GM12878 (cell line): ENCODE results near the gene RIMS3. TPM values are rescaled to one million over a fixed set of nuclear protein-coding genes. Genes with fewer than 3 reads are reported as not detected.

Source experiments
- ATAC-seq: fragments of 200-7000 bp; cut with Tn5 transposase; 3 replicates; pipeline ENCODE4 v1.9.1; 2020; ENCODE audit warnings: mild to moderate bottlenecking, moderate library complexity
- BruUV-seq: library from RNA; stranded (reverse); fragments of 400-500 nt; replicated peaks from 2 replicates; lab custom pipeline; 2021; lab: Mats Ljungman, UMichigan
- CTCF ChIA-PET: fragments of 300-600 bp; sonication (Branson Sonifier 250); formaldehyde crosslinking; extraction: SDS; loops from one replicate; lab custom pipeline; 2021; ENCODE audit warnings: inconsistent platforms; lab: Yijun Ruan, JAX
- POLR2A ChIA-PET: fragments of 350-600 bp; formaldehyde crosslinking; extraction: SDS; loops from one replicate; lab custom pipeline; 2021; ENCODE audit warnings: inconsistent platforms; lab: Charles Lee
- RAD21 ChIA-PET: fragments of 300-600 bp; sonication (Branson Sonifier 250); formaldehyde crosslinking; loops from one replicate; lab custom pipeline; 2023; ENCODE audit warnings: antibody characterized with exemption; ENCODE audit not compliant: unreplicated experiment; lab: Charles Lee
- SMC1A ChIA-PET: fragments of 300-600 bp; sonication (Branson Sonifier 250); formaldehyde crosslinking; loops from one replicate; lab custom pipeline; 2023; ENCODE audit not compliant: unreplicated experiment, uncharacterized antibody; lab: Charles Lee
- DNase-seq: peaks from one replicate; pipeline ENCODE4 v3.0.0-alpha.2; 2011; ENCODE audit warnings: low read depth, low spot score
- FAIRE-seq: peaks from 3 replicates; lab custom pipeline; 2011; peaks lifted over from hg19 to GRCh38; lab: Jason Lieb, UNC
- H2AFZ ChIP-seq: 2 replicates; pipeline ENCODE4 v1.6.0; 2011; ENCODE audit warnings: low read depth, low read length, control low read depth; ENCODE audit not compliant: control insufficient read depth
- H3K27ac ChIP-seq: 2 replicates; pipeline ENCODE4 v1.5.1; 2011; ENCODE audit warnings: control low read depth; ENCODE audit not compliant: control insufficient read depth, insufficient read depth
- H3K27me3 ChIP-seq, 2 experiments: replicated peaks in 1 of 2; 2 replicates each; pipeline versions ENCODE4 v1.6.0 to v1.6.1; 2011; ENCODE audit warnings: low read length in 1 of 2; ENCODE audit not compliant: control insufficient read depth in 2 of 2, insufficient read depth in 2 of 2
- H3K36me3 ChIP-seq, 2 experiments: 2 replicates each; pipeline ENCODE4 v1.5.1; 2011; ENCODE audit warnings: low read length in 1 of 2; ENCODE audit not compliant: control insufficient read depth in 2 of 2, insufficient read depth in 2 of 2
- H3K4me1 ChIP-seq: 2 replicates; pipeline ENCODE4 v1.6.1; 2011; ENCODE audit warnings: mild to moderate bottlenecking, low read length, moderate library complexity, mixed read lengths; ENCODE audit not compliant: control insufficient read depth, insufficient read depth
- H3K4me2 ChIP-seq: 2 replicates; pipeline ENCODE4 v1.6.0; 2011; ENCODE audit warnings: control low read depth; ENCODE audit not compliant: control insufficient read depth, insufficient read depth
- H3K4me3 ChIP-seq: fragments of 200-600 bp; sonication (generic); 2 replicates; pipeline ENCODE4 v1.5.1; 2016
- H3K79me2 ChIP-seq: 2 replicates; pipeline ENCODE4 v1.6.0; 2011; ENCODE audit warnings: low read length; ENCODE audit not compliant: control insufficient read depth, insufficient read depth
- H3K9ac ChIP-seq: 2 replicates; pipeline ENCODE4 v1.8.0; 2011; ENCODE audit warnings: low read length, control low read depth, mixed read lengths; ENCODE audit not compliant: control insufficient read depth, insufficient read depth
- H3K9me3 ChIP-seq: replicated peaks from 3 replicates; pipeline ENCODE4 v1.5.1; 2011; ENCODE audit warnings: mild to moderate bottlenecking, low read length; ENCODE audit not compliant: control insufficient read depth, insufficient read depth
- H4K20me1 ChIP-seq: 2 replicates; pipeline ENCODE4 v1.6.0; 2011; ENCODE audit not compliant: control insufficient read depth, insufficient read depth
- ATF2 ChIP-seq: IDR thresholded peaks from 2 replicates; pipeline ENCODE4 v1.6.1; 2012; ENCODE audit warnings: low read length, inconsistent platforms
- BCL3 ChIP-seq: IDR thresholded peaks from 2 replicates; pipeline ENCODE4 v1.6.1; 2011; ENCODE audit warnings: borderline replicate concordance, low read depth, mild to moderate bottlenecking, moderate library complexity, low read length; ENCODE audit not compliant: insufficient read depth, poor library complexity, severe bottlenecking
- BRCA1 ChIP-seq: IDR thresholded peaks from 2 replicates; pipeline ENCODE4 v1.6.1; 2011; ENCODE audit warnings: low read depth, low read length, improper control_type of control experiment
- CEBPZ ChIP-seq: fragments of 150-350 bp; IDR thresholded peaks from 2 replicates; pipeline ENCODE4 v1.6.1; 2016; ENCODE audit warnings: low read depth, low read length
- CHD2 ChIP-seq: IDR thresholded peaks from 2 replicates; pipeline ENCODE4 v1.6.1; 2011; ENCODE audit warnings: low read depth, low read length, improper control_type of control experiment, borderline replicate concordance
- HDAC6 ChIP-seq: fragments of 200-600 bp; sonication (generic); IDR thresholded peaks from one replicate; pipeline ENCODE4 v1.8.0; 2017; ENCODE audit warnings: antibody characterized with exemption; ENCODE audit not compliant: unreplicated experiment
- IKZF1 ChIP-seq: fragments of 450-650 bp; conservative IDR thresholded peaks from 2 replicates; pipeline ENCODE4 v1.6.1; 2017; ENCODE audit warnings: antibody characterized with exemption, mild to moderate bottlenecking
- NFYB ChIP-seq: IDR thresholded peaks from 2 replicates; pipeline ENCODE4 v1.6.1; 2011; ENCODE audit warnings: low read depth, mild to moderate bottlenecking, low read length, improper control_type of control experiment, moderate library complexity; ENCODE audit not compliant: insufficient read depth
- REST ChIP-seq: IDR thresholded peaks from 2 replicates; pipeline ENCODE4 v1.6.1; 2012; ENCODE audit warnings: mild to moderate bottlenecking, low read depth, low read length
- SIN3A ChIP-seq: IDR thresholded peaks from 2 replicates; pipeline ENCODE4 v1.6.1; 2012; ENCODE audit warnings: low read depth, low read length, improper control_type of control experiment
- SRF ChIP-seq, 2 experiments: IDR thresholded peaks; 2 replicates each; pipeline ENCODE4 v1.6.1; 2011; ENCODE audit warnings: low read depth in 2 of 2, low read length in 2 of 2, mild to moderate bottlenecking in 1 of 2, moderate library complexity in 1 of 2
- USF1 ChIP-seq: IDR thresholded peaks from 2 replicates; pipeline ENCODE4 v1.6.1; 2011; ENCODE audit warnings: borderline replicate concordance, low read depth, mild to moderate bottlenecking, moderate library complexity, mixed read lengths, low read length; ENCODE audit not compliant: insufficient read depth; ENCODE audit errors: extremely low read length
- YBX1 ChIP-seq: fragments of 450-650 bp; IDR thresholded peaks from 2 replicates; pipeline ENCODE4 v1.6.1; 2016; ENCODE audit warnings: antibody characterized with exemption
- WGBS: methylation state at CpG from one replicate; pipeline ENCODE4 v1.1.6; 2016; ENCODE audit warnings: low lambda C conversion rate; ENCODE audit not compliant: insufficient replicate concordance, insufficient coverage; ENCODE audit errors: missing lambda C conversion rate; 5-methylcytosine and 5-hydroxymethylcytosine counted together
- in situ Hi-C: fragments of 300-500 bp; cut with MboI; formaldehyde crosslinking; loops from 9 replicates; pipeline ENCODE4 v1.14.3; 2018; ENCODE audit warnings: mixed read lengths
- intact Hi-C: fragments of 100-400 bp; cut with micrococcal nuclease; formaldehyde crosslinking; loops from one replicate; pipeline ENCODE4 v1.14.2; 2022; ENCODE audit not compliant: unreplicated experiment
- polyA plus RNA-seq, 11 experiments: library from polyadenylated mRNA; depleted of rRNA in 4 of 11; unstranded in 6 of 11; stranded (reverse) in 5 of 11; fragments of >200 nt; fragmentation: Nextera tagmentation in 4 of 11; fragmentation: Illumina TruSeq in 1 of 11; extraction: Ambion mirVana in 4 of 11; extraction: Trizol in 1 of 11; gene quantifications; 1 replicate in 1 of 11; 2 replicates in 10 of 11; pipeline versions ENCODE4 v1.2.1 to v1.2.3, GENCODE V29; 2011 to 2016; ENCODE audit warnings: inconsistent platforms in 2 of 11, missing spikeins in 2 of 11, low read depth in 1 of 11
- total RNA-seq, 4 experiments: library from RNA; depleted of rRNA in 3 of 4; stranded (reverse); fragments of >200 nt in 3 of 4; fragmentation: Illumina TruSeq in 1 of 4; extraction: Trizol in 1 of 4; gene quantifications; 2 replicates each; pipeline versions ENCODE4 v1.2.1 to v1.2.3, GENCODE V29; 2013 to 2021

The RIMS3 gene
- total and polyA plus RNA-seq, 10 of the 15 experiments (the other 5 are each of a cell fraction or from before 2014, with no cell fraction given) = 0.02 to 4.7 (median 0.39) TPM

GRCh38 chr1:40618108-40618507 lies 47.4 kb downstream of the RIMS3 start:
- ChIA-PET SMC1A (interaction anchor here (0.8 kb wide), 1 partner anchor 156 kb away, joined by 3 read pairs; no protein-coding TSS in a partner anchor), RAD21 (no interaction called here), CTCF (interaction anchor here (1.2 to 1.3 kb wide), 2 partner anchors 14 to 539 kb away, joined by 3 read pairs; no protein-coding TSS in a partner anchor), POLR2A (no interaction called here)
- no TSS peak for BruUV-seq
- no peak for DNase-seq
- no peak for ATAC-seq
- H3K36me3 ChIP-seq = no peaks in the 10 kb centered on the region
- H3K27me3 ChIP-seq = no peaks in the 10 kb centered on the region
- no peak overlapping the region for H2AFZ ChIP-seq
- in situ Hi-C loops (loop anchor here (10.0 kb wide), 1 partner anchor 337 kb away; no protein-coding TSS in a partner anchor), intact Hi-C loops (no loop called here)
- H3K79me2 ChIP-seq = no peaks in the 10 kb centered on the region
- no peak overlapping the region for H3K27ac ChIP-seq
- no peaks in the 10 kb centered on the region for H3K4me1 ChIP-seq
- no peak for FAIRE-seq
- WGBS = 87% methylated on average over 1 of the region's 1 CpG
- no peaks in the 10 kb centered on the region for H4K20me1 ChIP-seq
- H3K9ac ChIP-seq = no peak overlapping the region
- H3K4me3 ChIP-seq = no peak overlapping the region
- no peaks in the 10 kb centered on the region; the same call in 2 of the 3 replicates for H3K9me3 ChIP-seq
- H3K4me2 ChIP-seq = no peak overlapping the region
- TF ChIP-seq CHD2 (no peak), IKZF1 (no peak), REST (no peak), YBX1 (no peak), BCL3 (no peak), ATF2 (no peak), BRCA1 (no peak), SRF (IDR thresholded peaks at IDR 0.05; ENCODE audit: low read depth in 2 of 2, low read length in 2 of 2) (no peak), NFYB (no peak), CEBPZ (no peak), HDAC6 (no peak), SIN3A (no peak), USF1 (no peak)
